Neural crest cell (in vitro differentiated cells): ENCODE measurements around the gene LRRC23. TPM values are rescaled to one million over a fixed set of nuclear protein-coding genes. Genes with fewer than 3 reads are reported as not detected.

Experiments used
- DNase-seq: peaks from one replicate; pipeline ENCODE4 v3.0.0; 2021; ENCODE audit warnings: low read depth, mixed read lengths, low spot score
- H3K27ac Mint-ChIP-seq: one replicate; pipeline ENCODE4 v1.8.0; 2021; ENCODE audit warnings: mild to moderate bottlenecking, mixed read lengths; ENCODE audit not compliant: unreplicated experiment
- H3K27me3 Mint-ChIP-seq: 2 replicates; pipeline ENCODE4 v1.8.0; 2021; ENCODE audit warnings: low read depth, mild to moderate bottlenecking, mixed read lengths
- H3K36me3 Mint-ChIP-seq: 2 replicates; pipeline ENCODE4 v1.8.0; 2021; ENCODE audit warnings: low read depth, mild to moderate bottlenecking, mixed read lengths
- H3K4me1 Mint-ChIP-seq: 2 replicates; pipeline ENCODE4 v1.8.0; 2021; ENCODE audit warnings: mixed read lengths
- H3K4me3 Mint-ChIP-seq: one replicate; pipeline ENCODE4 v1.8.0; 2021; ENCODE audit warnings: mild to moderate bottlenecking, mixed read lengths
- H3K9me3 Mint-ChIP-seq: 2 replicates; pipeline ENCODE4 v1.8.0; 2021; ENCODE audit warnings: mixed read lengths
- total RNA-seq: library from RNA; stranded (reverse); gene quantifications from 2 replicates; pipeline ENCODE4 v1.2.1, GENCODE V29; 2021
- TF ChIP-seq, protein P1 (sequence below): fragments of 200-600 bp; sonication (generic); conservative IDR thresholded peaks from 2 replicates; pipeline ENCODE4 v1.5.0; 2021; ENCODE audit warnings: antibody characterized with exemption, mild to moderate bottlenecking

LRRC23 gene
- total RNA-seq, 1 donor from 2014 or later = 4.8 TPM

DNA sequence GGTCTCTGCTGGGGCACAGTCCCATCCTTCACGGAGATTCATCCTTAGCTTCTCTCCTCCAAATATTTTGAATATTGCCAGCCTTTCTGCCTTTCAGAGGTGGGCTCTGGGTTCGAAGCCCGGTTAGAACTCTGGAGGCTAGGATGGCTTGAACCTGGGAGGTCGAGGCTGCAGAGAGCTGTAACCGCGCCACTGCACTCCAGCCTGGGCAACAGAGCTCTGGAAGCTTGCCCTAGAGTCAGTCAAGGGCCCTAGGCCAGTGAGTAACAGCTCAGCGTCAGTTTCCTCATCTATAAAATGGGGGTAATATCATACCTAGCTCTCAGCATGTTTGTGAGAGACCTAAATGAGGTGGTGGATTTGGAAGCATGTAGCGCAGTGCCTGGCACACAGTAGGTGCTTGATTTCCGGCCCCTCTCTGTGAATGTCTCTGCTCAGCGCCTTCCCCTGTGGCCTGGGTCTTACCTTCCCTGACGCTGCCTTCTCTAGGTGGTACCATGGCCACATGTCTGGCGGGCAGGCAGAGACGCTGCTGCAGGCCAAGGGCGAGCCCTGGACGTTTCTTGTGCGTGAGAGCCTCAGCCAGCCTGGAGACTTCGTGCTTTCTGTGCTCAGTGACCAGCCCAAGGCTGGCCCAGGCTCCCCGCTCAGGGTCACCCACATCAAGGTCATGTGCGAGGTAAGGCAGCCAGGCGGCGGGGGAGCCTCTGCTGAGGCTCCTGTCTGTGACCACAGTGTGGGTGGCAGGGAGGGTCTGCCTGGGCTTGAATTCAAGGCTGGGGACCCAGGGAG lies 49.9 kb downstream of the LRRC23 start:
- Mint-ChIP-seq H3K4me1 (peaks cover 11% of the 10 kb centered on the region), H3K9me3 (no peaks in the 10 kb centered on the region), H3K27ac (peak overlapping the region; percentile 83), H3K36me3 (no peaks in the 10 kb centered on the region), H3K4me3 (no peak overlapping the region), H3K27me3 (no peaks in the 10 kb centered on the region)
- TF ChIP-seq, protein P1, sequence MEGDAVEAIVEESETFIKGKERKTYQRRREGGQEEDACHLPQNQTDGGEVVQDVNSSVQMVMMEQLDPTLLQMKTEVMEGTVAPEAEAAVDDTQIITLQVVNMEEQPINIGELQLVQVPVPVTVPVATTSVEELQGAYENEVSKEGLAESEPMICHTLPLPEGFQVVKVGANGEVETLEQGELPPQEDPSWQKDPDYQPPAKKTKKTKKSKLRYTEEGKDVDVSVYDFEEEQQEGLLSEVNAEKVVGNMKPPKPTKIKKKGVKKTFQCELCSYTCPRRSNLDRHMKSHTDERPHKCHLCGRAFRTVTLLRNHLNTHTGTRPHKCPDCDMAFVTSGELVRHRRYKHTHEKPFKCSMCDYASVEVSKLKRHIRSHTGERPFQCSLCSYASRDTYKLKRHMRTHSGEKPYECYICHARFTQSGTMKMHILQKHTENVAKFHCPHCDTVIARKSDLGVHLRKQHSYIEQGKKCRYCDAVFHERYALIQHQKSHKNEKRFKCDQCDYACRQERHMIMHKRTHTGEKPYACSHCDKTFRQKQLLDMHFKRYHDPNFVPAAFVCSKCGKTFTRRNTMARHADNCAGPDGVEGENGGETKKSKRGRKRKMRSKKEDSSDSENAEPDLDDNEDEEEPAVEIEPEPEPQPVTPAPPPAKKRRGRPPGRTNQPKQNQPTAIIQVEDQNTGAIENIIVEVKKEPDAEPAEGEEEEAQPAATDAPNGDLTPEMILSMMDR = no peak
- DNase-seq = no peak

DNA sequence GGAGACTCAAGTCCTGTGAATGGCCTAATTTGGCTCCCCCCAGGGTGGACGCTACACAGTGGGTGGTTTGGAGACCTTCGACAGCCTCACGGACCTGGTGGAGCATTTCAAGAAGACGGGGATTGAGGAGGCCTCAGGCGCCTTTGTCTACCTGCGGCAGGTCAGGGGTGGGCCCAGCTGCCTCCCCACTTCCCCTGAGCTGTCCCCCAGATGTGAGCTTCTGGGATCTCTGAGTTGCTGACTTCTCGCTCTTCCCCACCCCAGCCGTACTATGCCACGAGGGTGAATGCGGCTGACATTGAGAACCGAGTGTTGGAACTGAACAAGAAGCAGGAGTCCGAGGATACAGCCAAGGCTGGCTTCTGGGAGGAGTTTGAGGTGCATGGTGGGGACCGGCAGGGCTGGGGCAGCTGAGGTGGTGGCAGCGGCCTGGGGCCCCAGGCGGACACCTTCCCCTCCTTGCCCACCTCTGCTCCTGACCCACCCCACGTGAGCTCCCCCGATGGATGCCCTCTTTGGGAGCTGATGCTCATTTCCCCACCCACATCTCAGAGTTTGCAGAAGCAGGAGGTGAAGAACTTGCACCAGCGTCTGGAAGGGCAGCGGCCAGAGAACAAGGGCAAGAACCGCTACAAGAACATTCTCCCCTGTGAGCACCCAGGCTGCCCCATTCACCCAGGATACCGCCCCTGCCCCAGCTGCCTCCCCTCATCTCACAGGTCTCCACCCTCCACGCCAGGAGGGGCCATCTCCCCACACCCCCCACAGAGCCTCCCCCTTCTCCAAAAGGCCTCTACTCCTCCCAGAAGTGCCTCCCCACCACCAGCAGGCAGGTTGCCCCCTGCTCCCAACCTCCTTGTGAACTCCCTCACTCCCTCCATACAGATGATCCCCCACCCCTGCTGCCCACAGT lies 50.7 kb downstream of the LRRC23 start:
- Mint-ChIP-seq H3K4me1 (peaks cover 11% of the 10 kb centered on the region), H3K27ac (no peak overlapping the region), H3K27me3 (no peaks in the 10 kb centered on the region), H3K9me3 (no peaks in the 10 kb centered on the region), H3K36me3 (no peaks in the 10 kb centered on the region), H3K4me3 (no peak overlapping the region)
- TF ChIP-seq, protein P1 = no peak
- no peak for DNase-seq

DNA sequence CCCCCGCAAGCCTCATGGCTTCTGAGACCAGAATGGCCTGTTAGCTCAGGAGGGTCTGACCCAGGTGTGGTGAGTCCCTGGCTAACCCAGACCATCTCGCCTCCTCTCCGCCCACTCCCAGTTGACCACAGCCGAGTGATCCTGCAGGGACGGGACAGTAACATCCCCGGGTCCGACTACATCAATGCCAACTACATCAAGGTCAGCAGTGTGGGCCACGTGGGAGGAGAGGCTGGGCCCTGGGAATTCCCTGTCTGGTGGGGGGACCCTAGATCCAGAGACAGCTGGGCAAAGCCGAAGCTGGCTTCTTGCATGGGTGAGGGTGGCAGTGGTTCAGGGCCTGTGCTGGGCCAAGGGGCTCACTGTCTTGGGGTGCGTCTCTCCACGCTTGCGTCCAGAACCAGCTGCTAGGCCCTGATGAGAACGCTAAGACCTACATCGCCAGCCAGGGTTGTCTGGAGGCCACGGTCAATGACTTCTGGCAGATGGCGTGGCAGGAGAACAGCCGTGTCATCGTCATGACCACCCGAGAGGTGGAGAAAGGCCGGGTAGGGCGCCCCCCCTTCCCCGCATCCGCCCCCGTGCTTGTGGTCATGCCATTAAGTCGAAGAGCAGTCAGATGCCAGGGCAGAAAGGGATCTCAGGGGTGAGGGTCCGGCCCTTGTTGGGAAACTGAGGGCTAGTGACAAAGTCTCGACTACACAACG lies 51.6 kb downstream of the LRRC23 start:
- H3K4me3 Mint-ChIP-seq = no peak overlapping the region
- H3K27ac Mint-ChIP-seq = no peak overlapping the region
- no peak for DNase-seq
- TF ChIP-seq, protein P1 = no peak
- H3K36me3 Mint-ChIP-seq = no peaks in the 10 kb centered on the region
- H3K4me1 Mint-ChIP-seq = peaks cover 12% of the 10 kb centered on the region
- no peaks in the 10 kb centered on the region for H3K9me3 Mint-ChIP-seq
- no peaks in the 10 kb centered on the region for H3K27me3 Mint-ChIP-seq

DNA sequence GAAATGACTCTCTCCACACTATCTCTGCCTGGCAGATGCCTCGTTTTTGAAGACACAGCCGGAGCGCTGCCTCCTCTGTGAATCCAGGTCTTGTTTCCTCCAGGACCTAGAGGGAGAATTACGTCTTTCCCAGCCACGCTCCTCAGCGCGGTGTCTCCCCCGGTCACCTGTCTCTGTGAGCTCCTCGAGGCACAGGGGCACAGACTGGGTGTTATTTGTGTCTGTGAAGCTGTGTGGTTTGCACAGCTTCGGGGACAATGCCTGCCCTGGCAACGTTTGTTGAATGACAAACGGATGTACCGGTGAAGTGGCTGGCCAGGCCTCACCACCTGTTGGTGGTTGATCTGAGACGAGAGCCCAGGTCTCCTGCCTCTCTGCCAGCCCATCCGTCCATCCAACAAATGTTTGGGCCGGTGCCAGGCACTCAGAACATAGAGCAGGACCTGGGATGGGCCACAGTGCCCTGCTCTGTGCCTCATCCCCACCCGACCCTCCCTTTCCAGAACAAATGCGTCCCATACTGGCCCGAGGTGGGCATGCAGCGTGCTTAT lies 52.6 kb downstream of the LRRC23 start:
- Mint-ChIP-seq H3K27ac (no peak overlapping the region), H3K27me3 (no peaks in the 10 kb centered on the region), H3K4me1 (peaks cover 22% of the 10 kb centered on the region), H3K36me3 (no peaks in the 10 kb centered on the region), H3K9me3 (no peaks in the 10 kb centered on the region), H3K4me3 (no peak overlapping the region)
- TF ChIP-seq, protein P1 = no peak
- no peak for DNase-seq
